ENCODE measurements around the gene CHGA.

The CHGA gene

DNA sequence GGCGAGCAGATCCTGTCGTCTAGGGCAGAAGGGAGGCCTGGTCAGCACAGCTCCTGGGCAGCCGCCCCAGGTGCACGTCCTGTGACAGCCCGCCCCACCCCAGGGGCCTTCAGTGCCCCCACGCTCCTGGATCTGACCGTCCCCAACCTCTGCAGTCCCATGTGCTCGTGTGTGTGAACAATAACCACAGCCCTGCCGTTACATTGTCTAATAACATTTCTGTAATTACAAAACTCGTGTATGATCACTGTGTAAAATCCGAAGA lies 39.8 kb downstream of the CHGA start:
- DNase-seq: no peak

- no peak for DNase-seq
These were observed 40.6 kb downstream of the CHGA start for GRCh38 chr14:92963301-92964123.

GRCh38 chr14:92964124-92965109 lies 41.5 kb downstream of the CHGA start:
- DNase-seq: no peak

GRCh38 chr14:92965281-92965680 lies 42.3 kb downstream of the CHGA start:
- DNase-seq: no peak

DNA sequence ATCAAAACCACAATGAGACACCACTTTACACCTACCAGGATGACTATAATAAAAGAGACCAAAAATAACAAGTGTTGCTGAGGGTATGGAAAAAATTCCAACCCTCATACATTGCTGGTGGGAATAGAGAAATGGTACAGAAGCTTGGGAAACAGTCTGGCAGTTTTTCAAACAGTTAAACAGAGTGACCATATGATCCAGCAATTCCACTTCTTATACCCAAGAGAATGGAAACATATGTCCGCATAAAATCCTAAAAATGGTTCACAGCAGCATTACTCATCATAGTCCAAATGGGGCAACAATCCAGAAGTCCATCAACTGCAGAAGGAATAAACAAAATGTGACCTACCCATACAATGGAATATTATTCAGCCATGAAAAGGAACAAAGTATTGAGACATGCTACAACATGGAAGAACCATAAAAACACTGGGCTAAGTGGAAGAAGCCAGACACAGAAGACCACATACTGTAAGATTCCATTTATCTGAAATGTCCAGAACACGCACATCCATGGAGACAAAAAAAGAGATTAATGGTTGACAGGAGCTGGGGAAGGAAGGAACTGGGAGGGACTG lies 44.5 kb downstream of the CHGA start:
- DNase-seq: no peak

- no peak for DNase-seq
These were observed 45.5 kb downstream of the CHGA start for GRCh38 chr14:92968291-92969020.

- DNase-seq: no peak
These were observed 46.5 kb downstream of the CHGA start for GRCh38 chr14:92969430-92969829.

DNA sequence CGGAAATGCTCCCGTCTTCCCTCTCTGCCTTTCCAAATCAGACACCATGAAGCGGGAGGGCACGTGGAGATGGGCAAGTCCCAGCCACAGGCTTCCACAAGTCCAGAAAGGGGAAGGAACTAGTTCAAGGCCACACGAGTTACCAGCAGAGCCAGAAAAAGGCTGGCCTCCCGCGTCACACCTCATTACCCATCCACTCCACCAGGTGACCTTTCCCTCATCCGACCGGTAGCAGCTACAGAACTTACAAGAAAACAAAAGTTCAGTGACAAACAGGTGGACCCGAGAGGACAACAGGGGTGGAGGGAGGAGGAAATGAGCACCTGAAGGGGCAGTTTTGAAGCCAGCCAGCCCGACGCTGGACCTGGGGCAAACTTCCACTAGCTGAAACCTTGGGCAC lies 46.9 kb downstream of the CHGA start:
- DNase-seq: no peak

GRCh38 chr14:92970271-92970670 lies 47.3 kb downstream of the CHGA start:
- DNase-seq: no peak

GRCh38 chr14:92971601-92972180 lies 48.7 kb downstream of the CHGA start:
- no peak for DNase-seq

GRCh38 chr14:92973261-92973797 lies 50.4 kb downstream of the CHGA start:
- peak; percentile 8 for DNase-seq

GRCh38 chr14:92973798-92974372 lies 50.9 kb downstream of the CHGA start:
- DNase-seq: no peak

- DNase-seq: no peak
These were observed 51.8 kb downstream of the CHGA start for GRCh38 chr14:92974541-92975345.

DNA sequence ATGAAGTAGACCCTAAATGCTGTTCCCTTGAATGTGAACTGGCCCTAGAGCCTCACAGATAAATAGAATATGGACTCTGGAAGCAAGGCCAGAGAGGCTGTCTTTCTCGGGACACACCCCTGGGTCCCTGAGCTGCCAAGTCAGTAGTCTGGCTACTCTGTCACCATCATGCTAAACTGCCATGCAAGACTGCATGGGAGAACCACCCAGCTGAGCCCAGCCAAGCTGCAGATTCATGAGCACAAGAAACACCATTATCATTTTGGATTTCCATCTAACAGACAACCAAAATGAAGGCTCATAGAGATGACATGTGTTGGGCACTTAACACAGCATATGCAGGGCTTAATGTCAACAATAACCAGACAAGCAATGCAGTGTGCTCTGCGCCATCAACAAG lies 53.3 kb downstream of the CHGA start:
- no peak for DNase-seq

DNA sequence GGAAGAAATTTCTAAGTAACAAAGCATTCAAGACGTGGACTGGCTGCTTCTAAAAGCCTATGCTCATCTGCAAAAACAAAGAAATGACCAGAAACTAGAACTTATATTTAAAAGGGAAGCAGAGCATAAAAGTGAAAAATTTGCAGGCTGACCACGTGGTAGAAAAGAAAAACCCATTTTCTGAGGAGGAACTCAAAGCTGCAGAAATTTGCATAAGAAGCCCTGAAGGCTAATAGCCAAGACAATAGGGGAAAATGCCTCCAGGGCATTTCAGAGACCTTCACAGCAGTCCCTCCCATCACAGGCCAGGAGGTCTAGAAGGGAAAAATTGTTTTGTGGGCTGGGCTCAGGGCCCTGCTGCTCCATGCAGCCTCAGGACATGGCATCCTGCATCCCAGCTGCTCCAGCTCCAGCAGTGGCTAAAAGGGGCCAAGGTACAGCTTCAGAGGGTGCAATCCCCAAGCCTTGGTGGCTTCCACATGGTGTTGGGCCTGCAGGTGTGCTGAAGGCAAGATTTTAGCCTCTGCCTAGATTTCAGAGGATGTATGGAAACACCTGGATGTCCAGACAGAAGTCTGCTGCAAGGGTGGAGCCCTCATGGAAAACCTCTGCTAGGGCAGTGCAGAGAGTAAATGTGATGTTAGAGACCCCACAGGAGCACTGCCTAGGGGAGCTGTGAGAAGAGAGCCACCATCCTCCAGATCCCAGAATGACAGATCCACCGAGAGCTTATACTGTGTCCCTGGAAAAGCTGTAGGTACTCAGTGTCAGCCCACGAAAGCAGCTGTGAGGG lies 55.5 kb downstream of the CHGA start:
- DNase-seq: no peak

- no peak for DNase-seq
These were observed 57.9 kb downstream of the CHGA start for GRCh38 chr14:92980866-92981265.

- no peak for DNase-seq
These were observed 58.8 kb downstream of the CHGA start for GRCh38 chr14:92981726-92982125.

DNA sequence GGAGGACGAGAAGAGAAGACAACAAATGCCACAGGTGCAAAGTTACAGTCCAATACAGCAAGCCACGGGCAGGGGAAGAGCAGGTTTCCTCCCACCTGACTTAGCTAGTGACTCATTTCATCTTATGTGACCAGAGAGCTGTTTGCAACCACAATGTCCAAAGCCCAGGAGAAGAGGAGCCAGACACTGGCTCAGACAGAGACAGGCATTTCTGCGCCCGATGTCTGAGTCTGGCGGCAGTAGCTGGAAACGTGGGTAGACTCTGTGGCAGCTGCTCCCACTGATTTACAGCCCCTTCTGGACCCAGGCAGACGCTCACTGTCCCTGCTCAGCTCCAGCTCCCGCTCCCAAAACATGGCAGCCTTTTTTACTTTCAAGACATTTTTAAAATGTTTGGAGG lies 60.0 kb downstream of the CHGA start:
- DNase-seq: no peak

GRCh38 chr14:92984082-92984788 lies 61.3 kb downstream of the CHGA start:
- no peak for DNase-seq

Data from GOT3 (cell line).